CD8-positive, alpha-beta memory T cell (primary cell): ENCODE measurements around the gene AUP1. TPM values are rescaled to one million over a fixed set of nuclear protein-coding genes. Genes with fewer than 3 reads are reported as not detected.

Source experiments
- CTCF ChIA-PET: fragments of 350-600 bp; sonication (Branson Sonifier 250); formaldehyde crosslinking; loops from one replicate; lab custom pipeline; 2021; ENCODE audit warnings: antibody characterized with exemption; lab: Charles Lee
- POLR2A ChIA-PET: fragments of 350-600 bp; sonication (Branson Sonifier 250); formaldehyde crosslinking; loops from one replicate; lab custom pipeline; 2021; ENCODE audit warnings: antibody characterized with exemption; lab: Charles Lee
- DNase-seq, 5 donors: peaks; one replicate each; pipeline versions ENCODE4 v3.0.0 to v3.0.0-alpha.2; 2020 to 2022; ENCODE audit warnings: mixed read lengths in 1 of 5
- H3K27ac ChIP-seq: one replicate; pipeline ENCODE4 v1.7.0; 2013; ENCODE audit warnings: low read depth, mild to moderate bottlenecking, low read length, moderate library complexity
- H3K27me3 ChIP-seq: 2 replicates; pipeline ENCODE4 v1.7.0; 2013; ENCODE audit warnings: low read length, mild to moderate bottlenecking; ENCODE audit not compliant: insufficient read depth, poor library complexity, severe bottlenecking
- H3K36me3 ChIP-seq: 2 replicates; pipeline ENCODE4 v1.7.0; 2013; ENCODE audit warnings: mild to moderate bottlenecking, low read length, moderate library complexity; ENCODE audit not compliant: insufficient read depth
- H3K4me1 ChIP-seq: 2 replicates; pipeline ENCODE4 v1.7.0; 2013; ENCODE audit warnings: mild to moderate bottlenecking, low read length, moderate library complexity; ENCODE audit not compliant: insufficient read depth
- H3K4me3 ChIP-seq: 2 replicates; pipeline ENCODE4 v1.7.0; 2013; ENCODE audit warnings: mild to moderate bottlenecking, low read length
- H3K9me3 ChIP-seq: 2 replicates; pipeline ENCODE4 v1.7.0; 2013; ENCODE audit warnings: mild to moderate bottlenecking, low read length
- H3K27ac Mint-ChIP-seq, 8 donors: one replicate each; pipeline ENCODE4 v1.8.0; 2020 to 2021; ENCODE audit warnings: mixed read lengths in 8 of 8, mild to moderate bottlenecking in 6 of 8, inconsistent platforms in 3 of 8, moderate library complexity in 3 of 8
- H3K27me3 Mint-ChIP-seq, 2 donors: one replicate each; pipeline ENCODE4 v1.8.0; 2020 to 2021; ENCODE audit warnings: mixed read lengths in 2 of 2, mild to moderate bottlenecking in 1 of 2, moderate library complexity in 1 of 2
- H3K36me3 Mint-ChIP-seq, 3 donors: one replicate each; pipeline ENCODE4 v1.8.0; 2020 to 2021; ENCODE audit warnings: mixed read lengths in 3 of 3, inconsistent platforms in 1 of 3, mild to moderate bottlenecking in 1 of 3
- H3K4me1 Mint-ChIP-seq, 3 donors: one replicate each; pipeline ENCODE4 v1.8.0; 2020 to 2021; ENCODE audit warnings: mixed read lengths in 3 of 3, inconsistent platforms in 1 of 3, mild to moderate bottlenecking in 1 of 3
- H3K4me3 Mint-ChIP-seq, 7 donors: one replicate each; pipeline ENCODE4 v1.8.0; 2020 to 2021; ENCODE audit warnings: mixed read lengths in 7 of 7, mild to moderate bottlenecking in 6 of 7, moderate library complexity in 4 of 7, inconsistent platforms in 2 of 7
- H3K9me3 Mint-ChIP-seq, 5 donors: one replicate each; pipeline ENCODE4 v1.8.0; 2020 to 2022; ENCODE audit warnings: mixed read lengths in 5 of 5, mild to moderate bottlenecking in 3 of 5, moderate library complexity in 2 of 5, inconsistent platforms in 1 of 5
- polyA plus RNA-seq: library from polyadenylated mRNA; unstranded; fragments of 300-500 nt; fragmentation: Illumina TruSeq; gene quantifications from one replicate; pipeline ENCODE4 v1.2.3, GENCODE V29; 2021
- total RNA-seq, 2 experiments: library from RNA; stranded (reverse); gene quantifications; one replicate each; pipeline ENCODE4 v1.2.3, GENCODE V29; 2021

The AUP1 gene
- total and polyA plus RNA-seq, 3 experiments from 2014 or later: 95.8 to 225 (median 219) TPM

- peak overlapping the region; percentile 50 to 99 (median 97) for H3K4me3 Mint-ChIP-seq
- Histone ChIP-seq H3K4me1 (peaks cover 8% of the 10 kb centered on the region), H3K27ac (peak overlapping the region; percentile 79), H3K4me3 (no peak overlapping the region), H3K27me3 (no peaks in the 10 kb centered on the region), H3K36me3 (no peaks in the 10 kb centered on the region), H3K9me3 (no peaks in the 10 kb centered on the region)
- peak overlapping the region in 3 of 8 donors; percentile 28 to 96 (median 60) for H3K27ac Mint-ChIP-seq
- peaks cover 0 to 2% (median 0%) of the 10 kb centered on the region in 5 donors for H3K9me3 Mint-ChIP-seq
- POLR2A ChIA-PET: no interaction called here
- peaks cover 8 to 16% of the 10 kb centered on the region in 2 donors for H3K27me3 Mint-ChIP-seq
- peaks cover 0 to 22% (median 0%) of the 10 kb centered on the region in 3 donors for H3K36me3 Mint-ChIP-seq
- DNase-seq: no peak
- H3K4me1 Mint-ChIP-seq: peaks cover 4 to 28% (median 18%) of the 10 kb centered on the region in 3 donors
- CTCF ChIA-PET: no interaction called here
Observed at GRCh38 chr2:74556159-74556558, 26.7 kb upstream of the AUP1 start.

DNA sequence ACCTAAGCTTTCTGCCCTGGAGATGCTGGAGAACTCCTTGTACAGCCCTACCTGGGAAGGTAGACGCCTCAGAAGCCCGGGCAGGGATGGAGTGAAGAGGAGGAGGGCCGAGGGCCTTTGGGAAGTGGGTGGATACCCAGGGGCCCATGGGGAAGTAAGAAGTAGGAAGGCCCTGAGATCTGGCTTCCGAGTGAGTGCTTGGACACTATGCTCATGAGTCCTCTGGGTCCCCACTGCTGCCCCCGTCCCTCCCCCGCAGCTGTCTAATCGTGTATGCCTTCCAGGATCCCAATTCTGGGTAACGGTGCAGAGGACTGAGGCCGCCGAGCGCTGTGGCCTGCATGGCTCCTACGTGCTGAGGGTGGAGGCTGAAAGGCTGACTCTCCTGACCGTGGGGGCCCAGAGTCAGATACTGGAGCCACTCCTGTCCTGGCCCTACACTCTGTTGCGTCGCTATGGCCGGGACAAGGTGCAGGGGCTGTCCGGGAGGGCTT, 26.2 kb upstream of the AUP1 start:
- Mint-ChIP-seq H3K27ac (peak overlapping the region; percentile 29 to 96 (median 84)), H3K36me3 (peaks cover 0 to 22% (median 0%) of the 10 kb centered on the region in 3 donors), H3K9me3 (peaks cover 0 to 2% (median 0%) of the 10 kb centered on the region in 5 donors), H3K4me3 (peak overlapping the region; percentile 93 to 99 (median 97)), H3K27me3 (peaks cover 11 to 16% of the 10 kb centered on the region in 2 donors), H3K4me1 (peaks cover 4 to 28% (median 18%) of the 10 kb centered on the region in 3 donors)
- no peaks in the 10 kb centered on the region for H3K9me3 ChIP-seq
- ChIA-PET POLR2A (no interaction called here), CTCF (no interaction called here)
- DNase-seq: no peak
- H3K4me3 ChIP-seq: peak overlapping the region; percentile 95
- peaks cover 8% of the 10 kb centered on the region for H3K4me1 ChIP-seq
- H3K36me3 ChIP-seq: no peaks in the 10 kb centered on the region
- H3K27me3 ChIP-seq: no peaks in the 10 kb centered on the region
- peak overlapping the region; percentile 79 for H3K27ac ChIP-seq

- H3K27me3 ChIP-seq: peaks cover 2% of the 10 kb centered on the region
- peak overlapping the region; percentile 95 for H3K4me3 ChIP-seq
- peaks cover 0 to 2% (median 0%) of the 10 kb centered on the region in 5 donors for H3K9me3 Mint-ChIP-seq
- peaks cover 12 to 16% of the 10 kb centered on the region in 2 donors for H3K27me3 Mint-ChIP-seq
- peak overlapping the region; percentile 79 for H3K27ac ChIP-seq
- DNase-seq: peak in 4 of 5 donors; percentile 34 to 59 (median 39)
- ChIA-PET POLR2A (no interaction called here), CTCF (interaction anchor here (1.0 kb wide), 1 partner anchor 164 kb away, joined by 3 read pairs; no protein-coding TSS in a partner anchor)
- H3K36me3 Mint-ChIP-seq: peaks cover 0 to 22% (median 0%) of the 10 kb centered on the region in 3 donors
- no peaks in the 10 kb centered on the region for H3K36me3 ChIP-seq
- no peaks in the 10 kb centered on the region for H3K9me3 ChIP-seq
- H3K4me1 Mint-ChIP-seq: peaks cover 4 to 24% (median 16%) of the 10 kb centered on the region in 3 donors
- peaks cover 8% of the 10 kb centered on the region for H3K4me1 ChIP-seq
- peak overlapping the region; percentile 84 to 99 (median 92) for H3K27ac Mint-ChIP-seq
- peak overlapping the region; percentile 93 to 99 (median 97) for H3K4me3 Mint-ChIP-seq
Observed at GRCh38 chr2:74554820-74555531, 25.5 kb upstream of the AUP1 start.

DNA sequence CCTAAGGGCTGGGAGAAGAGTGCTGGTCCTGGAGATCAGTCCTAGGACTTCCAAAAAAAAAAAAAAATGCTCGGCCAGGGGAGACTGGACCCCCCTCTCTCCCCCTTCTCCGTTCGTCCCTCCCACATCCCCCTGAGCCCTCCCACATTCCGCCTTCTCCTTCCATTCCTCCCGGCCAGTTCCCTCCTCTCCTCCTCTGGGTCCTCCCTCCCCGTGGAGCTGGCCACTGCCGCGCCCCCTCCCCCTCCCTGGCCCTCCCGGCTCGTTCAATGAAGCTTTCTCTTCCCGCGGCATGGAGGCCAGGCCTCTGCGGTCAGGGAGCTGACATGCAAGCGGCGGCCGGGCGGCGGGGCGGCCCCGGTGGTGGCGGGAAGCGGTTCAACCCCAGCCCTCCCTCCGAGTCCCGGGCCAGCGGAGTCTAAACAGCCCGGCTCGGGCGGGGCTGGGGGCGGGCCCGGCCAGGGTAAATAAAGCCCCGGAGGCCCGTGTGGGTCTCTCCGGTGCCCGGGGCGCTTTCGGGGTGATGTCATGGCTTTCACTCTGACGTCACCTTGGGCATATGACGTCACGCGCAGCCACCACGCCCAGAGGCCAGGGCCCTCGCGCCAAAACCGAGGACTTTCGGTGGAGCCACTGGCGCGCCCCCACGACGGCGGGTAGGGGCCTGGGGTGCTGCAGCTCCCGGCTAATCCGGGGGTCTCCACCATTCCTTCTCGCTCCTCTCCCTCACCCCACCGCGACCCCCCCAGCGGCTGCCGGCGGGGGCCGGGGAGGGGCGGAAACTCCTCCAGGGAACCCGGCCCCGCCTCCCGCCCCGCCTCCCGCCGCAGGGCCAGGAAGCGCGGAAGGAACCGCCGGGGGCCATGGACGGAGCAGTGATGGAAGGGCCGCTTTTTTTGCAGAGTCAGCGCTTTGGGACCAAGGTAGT, 24.6 kb upstream of the AUP1 start, which contains the start of the genes DOK1 and LOXL3:
TSS of gene DOK1 (plus strand) at position 829 of the 928 bp plus-strand sequence. CDS start at position 864, 35 bp downstream.
TSS of gene LOXL3 (minus strand) at position 51 of the 928 bp plus-strand sequence. CDS start 1,308 bp downstream, outside the sequence.
- H3K27ac Mint-ChIP-seq: peak within 1 kb of the TSS; percentile 84 to 99 (median 92)
- H3K27me3 Mint-ChIP-seq: peaks cover 18 to 24% of the 10 kb centered on the region in 2 donors
- ChIA-PET POLR2A (no interaction called here), CTCF (interaction anchor here (1.0 kb wide), 1 partner anchor 163 kb away, joined by 3 read pairs; no protein-coding TSS in a partner anchor)
- peaks cover 10% of the 10 kb centered on the region for H3K27me3 ChIP-seq
- peaks cover 0 to 2% (median 0%) of the 10 kb centered on the region in 5 donors for H3K9me3 Mint-ChIP-seq
- H3K4me1 Mint-ChIP-seq: peaks cover 4 to 29% (median 16%) of the 10 kb centered on the region in 3 donors
- H3K9me3 ChIP-seq: no peaks in the 10 kb centered on the region
- DNase-seq: peak; percentile 79 to 88 (median 83)
- H3K36me3 ChIP-seq: no peaks in the 10 kb centered on the region
- peaks cover 14% of the 10 kb centered on the region for H3K4me1 ChIP-seq
- H3K36me3 Mint-ChIP-seq: peaks cover 0 to 22% (median 0%) of the 10 kb centered on the region in 3 donors
- H3K27ac ChIP-seq: peak within 1 kb of the TSS; percentile 79
- H3K4me3 Mint-ChIP-seq: peak within 1 kb of the TSS; percentile 93 to 99 (median 97)
- peak within 1 kb of the TSS; percentile 95 for H3K4me3 ChIP-seq

GRCh38 chr2:74552914-74553811, 23.7 kb upstream of the AUP1 start:
- Histone ChIP-seq H3K36me3 (no peaks in the 10 kb centered on the region), H3K9me3 (no peaks in the 10 kb centered on the region), H3K4me3 (no peak overlapping the region), H3K27me3 (peaks cover 20% of the 10 kb centered on the region), H3K27ac (peak overlapping the region; percentile 79), H3K4me1 (peaks cover 20% of the 10 kb centered on the region)
- no peak for DNase-seq
- peak overlapping the region; percentile 75 to 98 (median 79) for H3K4me3 Mint-ChIP-seq
- H3K27me3 Mint-ChIP-seq: peaks cover 23 to 28% of the 10 kb centered on the region in 2 donors
- peaks cover 0 to 22% (median 0%) of the 10 kb centered on the region in 3 donors for H3K36me3 Mint-ChIP-seq
- peaks cover 7 to 34% (median 19%) of the 10 kb centered on the region in 3 donors for H3K4me1 Mint-ChIP-seq
- peak overlapping the region; percentile 64 to 89 (median 83) for H3K27ac Mint-ChIP-seq
- H3K9me3 Mint-ChIP-seq: peaks cover 0 to 2% (median 0%) of the 10 kb centered on the region in 5 donors
- ChIA-PET CTCF (no interaction called here), POLR2A (no interaction called here)

- Mint-ChIP-seq H3K27ac (peak overlapping the region in 6 of 8 donors; percentile 17 to 89 (median 74)), H3K9me3 (peaks cover 0 to 2% (median 0%) of the 10 kb centered on the region in 5 donors), H3K27me3 (peaks cover 30 to 36% of the 10 kb centered on the region in 2 donors), H3K36me3 (peaks cover 0 to 19% (median 0%) of the 10 kb centered on the region in 3 donors), H3K4me3 (peak overlapping the region; percentile 22 to 98 (median 74)), H3K4me1 (peaks cover 11 to 36% (median 19%) of the 10 kb centered on the region in 3 donors)
- H3K27me3 ChIP-seq: peaks cover 24% of the 10 kb centered on the region
- peaks cover 20% of the 10 kb centered on the region for H3K4me1 ChIP-seq
- no peaks in the 10 kb centered on the region for H3K36me3 ChIP-seq
- no peak for DNase-seq
- ChIA-PET POLR2A (no interaction called here), CTCF (interaction anchor here (0.7 to 1.5 kb wide), 2 partner anchors 20 to 69 kb away, joined by 3 to 5 read pairs; partner anchors contain the start of genes CCDC142 and TTC31)
- H3K27ac ChIP-seq: no peak overlapping the region
- H3K9me3 ChIP-seq: no peaks in the 10 kb centered on the region
- no peak overlapping the region for H3K4me3 ChIP-seq
Observed at GRCh38 chr2:74551942-74552913, 22.7 kb upstream of the AUP1 start.
